ENCODE results near the gene MAP7D1.

MAP7D1 gene

DNA sequence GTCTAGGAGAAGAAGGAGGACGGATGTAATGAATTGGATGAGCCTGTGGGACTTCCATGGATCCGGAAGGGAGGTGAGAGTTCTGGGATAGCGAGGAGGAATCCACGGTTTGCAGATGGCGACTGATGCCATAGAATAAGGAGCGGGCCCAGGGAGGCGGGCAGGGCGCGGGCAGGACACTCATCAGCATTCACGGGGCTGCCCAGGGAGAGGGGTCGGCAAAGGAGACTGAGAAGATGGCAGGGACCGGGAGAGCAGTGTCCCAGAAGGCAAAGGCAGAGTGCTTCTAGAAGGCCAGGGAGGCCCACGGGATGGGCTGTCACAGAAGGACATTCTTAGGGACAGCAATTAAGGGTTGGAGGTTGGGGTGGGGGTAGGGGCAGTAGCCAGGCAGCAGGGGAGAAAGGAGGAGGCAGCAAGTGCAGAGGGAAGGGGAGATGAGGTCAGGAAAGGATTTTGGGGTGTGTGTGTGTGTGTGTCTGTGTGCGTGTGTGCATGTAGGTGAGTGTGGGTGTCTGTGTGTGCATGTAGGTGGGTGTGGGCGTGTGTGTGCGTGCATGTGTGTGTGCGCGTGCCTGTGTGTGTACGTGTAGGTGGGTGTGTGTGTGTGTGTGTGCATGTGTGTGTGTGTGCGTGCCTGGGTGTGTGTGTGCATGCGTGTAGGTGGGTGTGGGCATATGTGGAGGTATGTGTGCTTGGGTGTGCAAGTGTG is 29.8 kb upstream of the MAP7D1 start:
- no peak for DNase-seq (ENCODE audit: low read depth)
- no peak overlapping the region for H3K4me3 ChIP-seq (ENCODE audit: low read depth, low read length)
- TF ChIP-seq CTCF (IDR thresholded peaks at IDR 0.05; ENCODE audit: low read depth, low read length) (no peak), POLR2A (IDR thresholded peaks at IDR 0.05; ENCODE audit: extremely low read depth, insufficient read length) (no peak), MYC (IDR thresholded peaks at IDR 0.05; ENCODE audit: low read depth, low read length) (no peak)

- no peak for DNase-seq (ENCODE audit: low read depth)
- TF ChIP-seq POLR2A (IDR thresholded peaks at IDR 0.05; ENCODE audit: extremely low read depth, insufficient read length) (no peak), CTCF (IDR thresholded peaks at IDR 0.05; ENCODE audit: low read depth, low read length) (no peak), MAX (IDR thresholded peaks at IDR 0.05; ENCODE audit: low read depth, low read length) (no peak), MYC (IDR thresholded peaks at IDR 0.05; ENCODE audit: low read depth, low read length) (no peak)
- H3K4me3 ChIP-seq (ENCODE audit: low read depth, low read length), result no peak overlapping the region
Observed at GRCh38 chr1:36126797-36127500, 29.0 kb upstream of the MAP7D1 start.

GRCh38 chr1:36128126-36128904 is 27.6 kb upstream of the MAP7D1 start:
- H3K4me3 ChIP-seq (ENCODE audit: low read depth, low read length), result no peak overlapping the region
- TF ChIP-seq MYC (IDR thresholded peaks at IDR 0.05; ENCODE audit: low read depth, low read length), result no peak
- no peak for TF ChIP-seq MAX (IDR thresholded peaks at IDR 0.05; ENCODE audit: low read depth, low read length)
- TF ChIP-seq POLR2A (IDR thresholded peaks at IDR 0.05; ENCODE audit: extremely low read depth, insufficient read length), result no peak
- DNase-seq (ENCODE audit: low read depth), result no peak

GRCh38 chr1:36128905-36129206 is 27.1 kb upstream of the MAP7D1 start:
- no peak for DNase-seq (ENCODE audit: low read depth)
- TF ChIP-seq POLR2A (IDR thresholded peaks at IDR 0.05; ENCODE audit: extremely low read depth, insufficient read length), result no peak
- no peak for TF ChIP-seq MYC (IDR thresholded peaks at IDR 0.05; ENCODE audit: low read depth, low read length)
- TF ChIP-seq MAX (IDR thresholded peaks at IDR 0.05; ENCODE audit: low read depth, low read length), result no peak
- no peak for TF ChIP-seq CTCF (IDR thresholded peaks at IDR 0.05; ENCODE audit: low read depth, low read length)

DNA sequence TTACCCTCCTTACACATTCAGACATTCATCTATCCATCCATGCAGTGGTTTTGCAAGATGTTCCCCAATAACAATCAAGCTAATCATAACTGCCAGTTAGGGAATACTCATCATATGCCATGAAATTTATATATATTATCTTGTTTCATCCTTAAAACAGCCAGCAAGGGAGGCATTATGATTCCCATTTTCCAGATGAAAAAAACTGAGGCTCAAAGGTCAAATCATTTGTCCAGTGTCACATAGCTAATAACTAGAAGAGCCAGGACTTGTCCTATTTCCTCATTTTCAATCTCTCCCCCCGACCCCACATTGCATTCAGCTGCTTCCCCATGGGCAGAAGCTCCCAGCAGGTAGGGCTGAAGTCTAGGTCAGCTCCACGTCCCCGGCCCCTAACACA is 23.9 kb upstream of the MAP7D1 start:
- DNase-seq (ENCODE audit: low read depth), result no peak
- no peak overlapping the region for H3K4me3 ChIP-seq (ENCODE audit: low read depth, low read length)
- TF ChIP-seq POLR2A (IDR thresholded peaks at IDR 0.05; ENCODE audit: extremely low read depth, insufficient read length) (no peak), MAX (IDR thresholded peaks at IDR 0.05; ENCODE audit: low read depth, low read length) (no peak), CTCF (IDR thresholded peaks at IDR 0.05; ENCODE audit: low read depth, low read length) (no peak), MYC (IDR thresholded peaks at IDR 0.05; ENCODE audit: low read depth, low read length) (no peak)

More at GRCh38 chr1:36128905-36129206, 27.1 kb upstream of the MAP7D1 start:
- no peak overlapping the region for H3K4me3 ChIP-seq (ENCODE audit: low read depth, low read length)

DNA sequence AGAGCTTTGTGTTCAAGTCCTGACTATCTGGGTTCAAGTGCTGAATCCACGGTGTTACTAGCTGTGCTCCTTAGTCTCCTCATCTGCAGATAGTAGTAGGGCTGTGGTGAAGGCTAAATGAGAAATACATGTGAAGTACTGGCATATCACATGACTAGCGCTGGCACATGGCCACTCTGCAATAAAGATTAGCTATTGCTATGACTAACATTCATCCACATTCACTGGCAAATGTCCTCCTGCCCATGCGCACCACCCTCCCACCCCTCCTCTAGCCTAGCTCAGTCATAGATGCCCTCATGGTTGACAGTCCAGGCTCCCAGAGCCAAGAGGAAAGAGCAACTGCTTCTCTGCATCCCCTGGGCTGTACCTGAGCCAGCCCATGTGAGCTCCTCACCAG is 22.5 kb upstream of the MAP7D1 start:
- DNase-seq (ENCODE audit: low read depth), result no peak
- no peak overlapping the region for H3K4me3 ChIP-seq (ENCODE audit: low read depth, low read length)
- TF ChIP-seq CTCF (IDR thresholded peaks at IDR 0.05; ENCODE audit: low read depth, low read length) (no peak), MAX (IDR thresholded peaks at IDR 0.05; ENCODE audit: low read depth, low read length) (no peak), MYC (IDR thresholded peaks at IDR 0.05; ENCODE audit: low read depth, low read length) (no peak), POLR2A (IDR thresholded peaks at IDR 0.05; ENCODE audit: extremely low read depth, insufficient read length) (no peak)
